Measurements from ENCODE around the gene ORM1. TPM values are rescaled to one million over a fixed set of nuclear protein-coding genes. Genes with fewer than 3 reads are reported as not detected.
A peak's percentile ranks its signal among the peaks of the same experiment; 100 is the strongest.

ORM1 gene
- total and polyA plus RNA-seq, 10 of the 15 experiments (the other 5 are each of a cell fraction or from before 2014, with no cell fraction given), result 4.4 TPM; not detected in 9

GRCh38 chr9:114364134-114365041 lies 41.5 kb downstream of the ORM1 start (continued):
- TF ChIP-seq TAF1 (IDR thresholded peaks at IDR 0.05; ENCODE audit: borderline replicate concordance, low read depth, low read length) (no peak), BACH1 (IDR thresholded peaks at IDR 0.05; ENCODE audit: borderline replicate concordance) (no peak), PAX5 (IDR thresholded peaks at IDR 0.05; ENCODE audit: borderline replicate concordance, low read depth, low read length) (peak; percentile 19; the same call in 1 of the 2 replicates), NFIC (IDR thresholded peaks at IDR 0.05; ENCODE audit: low read depth, low read length) (no peak), LARP7 (IDR thresholded peaks at IDR 0.05) (no peak), ZNF384 (IDR thresholded peaks at IDR 0.05; ENCODE audit: borderline replicate concordance, low read depth, low read length) (no peak), YY1 (IDR thresholded peaks at IDR 0.05; ENCODE audit: low read depth, low read length) (no peak), EED (IDR thresholded peaks at IDR 0.05; ENCODE audit: low read depth) (peak; percentile 81), ZSCAN29 (IDR thresholded peaks at IDR 0.05) (no peak), MTA2 (IDR thresholded peaks at IDR 0.05; ENCODE audit: low read depth) (peak; percentile 70; the same call in 1 of the 2 replicates), RB1 (IDR thresholded peaks at IDR 0.05; ENCODE audit: borderline replicate concordance) (no peak), ZBTB4 (CRISPR knock-in tag; IDR thresholded peaks at IDR 0.05) (no peak), EGR1 (IDR thresholded peaks at IDR 0.05; ENCODE audit: borderline replicate concordance in 1 of 2, low read depth in 2 of 2, low read length in 2 of 2) (no peak), NR2F1 (conservative IDR thresholded peaks at IDR 0.05) (no peak), JUND (IDR thresholded peaks at IDR 0.05; ENCODE audit: low read depth, low read length) (no peak), RAD21 (IDR thresholded peaks at IDR 0.05; ENCODE audit: insufficient read depth, low read depth, low read length) (no peak), PML (IDR thresholded peaks at IDR 0.05; ENCODE audit: low read length) (no peak), CREM (IDR thresholded peaks at IDR 0.05; ENCODE audit: low read depth) (0 out of 2 replicates have a peak, but pooled peaks have one; percentile 25), POU2F2 (IDR thresholded peaks at IDR 0.05; ENCODE audit: borderline replicate concordance, low read depth, low read length) (no peak), GABPA (IDR thresholded peaks at IDR 0.05; ENCODE audit: low read depth) (no peak), ZNF207 (IDR thresholded peaks at IDR 0.05; ENCODE audit: borderline replicate concordance) (no peak), SIX5 (IDR thresholded peaks at IDR 0.05; ENCODE audit: low read depth, low read length, severe bottlenecking) (no peak), YBX1 (IDR thresholded peaks at IDR 0.05) (no peak), MLLT1 (IDR thresholded peaks at IDR 0.05) (no peak), STAT3 (IDR thresholded peaks at IDR 0.05; ENCODE audit: low read depth, low read length) (no peak), JUNB (IDR thresholded peaks at IDR 0.05) (no peak), HDAC2 (IDR thresholded peaks at IDR 0.05) (no peak), SIN3A (IDR thresholded peaks at IDR 0.05; ENCODE audit: low read depth, low read length) (no peak), ZNF24 (IDR thresholded peaks at IDR 0.05) (no peak)

Measured in GM12878 (cell line).